IgD-negative memory B cell (primary cell): Measurements from ENCODE around the gene FBXW11. TPM values are rescaled to one million over a fixed set of nuclear protein-coding genes. Genes with fewer than 3 reads are reported as not detected.
A peak's percentile ranks its signal among the peaks of the same experiment; 100 is the strongest.

Experiments
- H3K27ac Mint-ChIP-seq, 3 donors: one replicate each; pipeline ENCODE4 v1.8.0; 2020 to 2022; ENCODE audit warnings: mild to moderate bottlenecking in 3 of 3, mixed read lengths in 3 of 3, moderate library complexity in 1 of 3
- H3K27me3 Mint-ChIP-seq: one replicate; pipeline ENCODE4 v1.8.0; 2021; ENCODE audit warnings: mixed read lengths
- H3K36me3 Mint-ChIP-seq: one replicate; pipeline ENCODE4 v1.8.0; 2020; ENCODE audit warnings: mild to moderate bottlenecking, mixed read lengths
- H3K4me1 Mint-ChIP-seq, 3 donors: one replicate each; pipeline ENCODE4 v1.8.0; 2020 to 2022; ENCODE audit warnings: mixed read lengths in 3 of 3, mild to moderate bottlenecking in 1 of 3
- H3K4me3 Mint-ChIP-seq, 4 donors: one replicate each; pipeline ENCODE4 v1.8.0; 2020 to 2022; ENCODE audit warnings: mild to moderate bottlenecking in 4 of 4, mixed read lengths in 4 of 4, moderate library complexity in 3 of 4
- H3K9me3 Mint-ChIP-seq, 3 donors: one replicate each; pipeline ENCODE4 v1.8.0; 2020 to 2021; ENCODE audit warnings: mixed read lengths in 3 of 3, mild to moderate bottlenecking in 1 of 3
- polyA plus RNA-seq: library from polyadenylated mRNA; unstranded; fragments of 300-500 nt; fragmentation: Illumina TruSeq; gene quantifications from one replicate; pipeline ENCODE4 v1.2.3, GENCODE V29; 2021

FBXW11 gene
- polyA plus RNA-seq, 1 donor from 2014 or later, result 31.0 TPM

DNA sequence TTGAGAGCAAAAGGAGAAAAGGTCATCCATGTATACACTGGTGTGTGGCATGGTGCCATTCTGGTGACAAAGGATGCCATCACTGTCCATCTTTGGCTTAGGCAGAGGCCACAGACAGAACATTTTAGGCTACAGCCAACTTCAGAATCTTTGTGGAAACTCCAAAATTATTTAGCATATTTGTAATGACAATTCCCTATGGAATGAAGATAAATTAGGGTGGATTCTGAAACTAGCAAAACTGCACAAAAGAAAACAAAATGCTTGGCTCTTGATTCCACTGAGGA is 92.5 kb downstream of the FBXW11 start:
- no peaks in the 10 kb centered on the region for H3K9me3 Mint-ChIP-seq
- peaks cover 38 to 58% (median 47%) of the 10 kb centered on the region in 3 donors for H3K4me1 Mint-ChIP-seq
- H3K36me3 Mint-ChIP-seq, result peaks cover 3% of the 10 kb centered on the region
- H3K4me3 Mint-ChIP-seq, result peak overlapping the region in 2 of 4 donors; percentile 72 to 79
- peak overlapping the region; percentile 37 to 90 (median 87) for H3K27ac Mint-ChIP-seq
- no peaks in the 10 kb centered on the region for H3K27me3 Mint-ChIP-seq

GRCh38 chr5:171911152-171911551 is 95.3 kb downstream of the FBXW11 start:
- H3K27ac Mint-ChIP-seq, result no peak overlapping the region
- peaks cover 42 to 59% (median 44%) of the 10 kb centered on the region in 3 donors for H3K4me1 Mint-ChIP-seq
- no peaks in the 10 kb centered on the region for H3K27me3 Mint-ChIP-seq
- no peak overlapping the region for H3K4me3 Mint-ChIP-seq
- H3K9me3 Mint-ChIP-seq, result no peaks in the 10 kb centered on the region
- H3K36me3 Mint-ChIP-seq, result peaks cover 5% of the 10 kb centered on the region

DNA sequence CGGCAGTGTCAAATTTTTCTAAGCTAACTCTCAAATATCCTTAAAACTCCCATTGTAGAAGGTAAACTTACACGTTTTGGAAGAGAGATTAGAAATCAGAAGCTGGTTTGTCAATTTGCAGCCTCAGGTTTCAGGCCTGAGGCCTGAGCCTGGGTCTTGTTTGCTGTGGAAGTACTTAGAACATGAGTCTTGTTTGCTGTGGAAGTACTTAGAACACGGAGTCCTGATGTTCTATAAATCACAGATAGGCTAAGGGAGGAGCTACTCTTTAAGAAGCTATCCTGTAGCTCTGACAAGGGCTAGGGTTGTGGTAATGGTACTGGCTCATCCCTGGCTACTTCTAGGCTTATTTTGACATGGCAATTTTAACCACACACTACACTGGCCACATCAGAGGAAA is 97.8 kb downstream of the FBXW11 start:
- no peak overlapping the region for H3K4me3 Mint-ChIP-seq
- H3K4me1 Mint-ChIP-seq, result peaks cover 37 to 49% (median 45%) of the 10 kb centered on the region in 3 donors
- H3K27ac Mint-ChIP-seq, result peak overlapping the region in 1 of 3 donors; percentile 59
- H3K27me3 Mint-ChIP-seq, result no peaks in the 10 kb centered on the region
- H3K36me3 Mint-ChIP-seq, result peaks cover 5% of the 10 kb centered on the region
- H3K9me3 Mint-ChIP-seq, result no peaks in the 10 kb centered on the region

GRCh38 chr5:171907725-171908343 is 98.6 kb downstream of the FBXW11 start:
- Mint-ChIP-seq H3K9me3 (no peaks in the 10 kb centered on the region), H3K36me3 (peaks cover 5% of the 10 kb centered on the region), H3K27ac (peak overlapping the region in 1 of 3 donors; percentile 47), H3K27me3 (no peaks in the 10 kb centered on the region), H3K4me3 (no peak overlapping the region), H3K4me1 (peaks cover 30 to 42% (median 41%) of the 10 kb centered on the region in 3 donors)

DNA sequence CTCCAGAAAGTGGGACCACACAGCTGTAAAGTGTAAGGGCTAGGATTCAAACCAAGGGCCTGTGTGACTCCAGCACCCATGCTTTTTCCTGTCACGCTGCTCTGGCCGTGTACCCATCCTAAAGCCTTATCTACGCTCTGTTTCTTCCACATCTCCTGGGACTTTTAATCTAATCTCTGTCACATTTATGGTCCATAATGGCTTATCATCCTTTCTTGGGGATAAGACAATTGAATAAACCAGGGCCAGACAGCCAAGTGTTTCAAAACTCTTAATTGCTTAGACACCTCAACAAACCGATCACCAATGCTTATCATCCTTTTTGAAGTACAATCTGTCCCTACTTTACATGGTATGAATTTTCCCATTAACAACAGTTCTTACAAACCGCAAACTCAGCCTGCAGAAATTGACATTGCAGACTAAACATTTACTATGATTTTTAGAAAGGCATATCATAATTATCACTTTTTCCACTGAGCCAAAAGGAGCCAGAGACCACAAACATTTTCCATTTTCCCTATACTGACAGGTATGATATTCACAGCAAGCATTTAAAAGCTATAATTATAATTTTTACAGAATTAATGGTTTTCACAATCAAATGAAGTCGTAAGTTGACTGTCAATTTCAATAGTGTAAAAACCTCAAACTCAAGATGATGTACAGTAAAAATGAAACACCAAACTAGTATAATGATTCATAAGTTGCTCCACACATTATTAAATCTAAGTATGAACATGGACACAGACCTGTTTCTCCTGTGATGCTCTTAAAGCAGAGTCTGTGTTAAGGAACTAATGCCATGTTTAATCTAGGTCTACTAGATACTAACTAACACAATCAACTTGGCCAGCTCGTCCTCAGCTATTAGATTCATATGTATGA is 99.5 kb downstream of the FBXW11 start:
- H3K27ac Mint-ChIP-seq, result peak overlapping the region in 1 of 3 donors; percentile 78
- H3K27me3 Mint-ChIP-seq, result no peaks in the 10 kb centered on the region
- H3K36me3 Mint-ChIP-seq, result peaks cover 2% of the 10 kb centered on the region
- peaks cover 25 to 39% (median 36%) of the 10 kb centered on the region in 3 donors for H3K4me1 Mint-ChIP-seq
- no peaks in the 10 kb centered on the region for H3K9me3 Mint-ChIP-seq
- no peak overlapping the region for H3K4me3 Mint-ChIP-seq

DNA sequence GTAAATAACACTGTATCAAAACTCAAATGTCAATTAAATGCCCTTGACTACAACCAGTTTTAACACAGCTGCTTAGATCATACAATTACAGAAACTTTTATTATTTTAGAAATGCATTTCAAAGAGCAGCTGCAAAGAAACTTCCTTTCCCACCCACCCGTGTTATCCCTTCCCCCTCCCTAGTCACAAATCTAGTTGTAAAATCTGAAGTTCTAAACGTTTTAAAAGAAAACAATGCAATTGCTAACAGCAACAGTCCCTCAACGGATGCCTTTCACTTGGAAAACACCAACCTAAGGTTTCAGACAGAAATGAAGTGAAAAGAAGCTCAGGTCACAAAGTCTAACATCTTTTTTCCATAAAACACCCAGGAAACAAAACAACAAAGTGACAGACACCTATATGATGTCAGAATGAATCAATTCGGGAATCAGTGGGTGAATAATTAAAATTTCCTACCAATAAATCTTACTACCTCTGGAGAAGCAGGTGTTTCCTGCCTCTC is 100.3 kb downstream of the FBXW11 start:
- peaks cover 2% of the 10 kb centered on the region for H3K36me3 Mint-ChIP-seq
- no peak overlapping the region for H3K4me3 Mint-ChIP-seq
- H3K27ac Mint-ChIP-seq, result peak overlapping the region in 1 of 3 donors; percentile 62
- H3K27me3 Mint-ChIP-seq, result no peaks in the 10 kb centered on the region
- H3K9me3 Mint-ChIP-seq, result no peaks in the 10 kb centered on the region
- peaks cover 21 to 31% (median 27%) of the 10 kb centered on the region in 3 donors for H3K4me1 Mint-ChIP-seq

GRCh38 chr5:171904886-171905285 is 101.6 kb downstream of the FBXW11 start:
- no peak overlapping the region for H3K4me3 Mint-ChIP-seq

DNA sequence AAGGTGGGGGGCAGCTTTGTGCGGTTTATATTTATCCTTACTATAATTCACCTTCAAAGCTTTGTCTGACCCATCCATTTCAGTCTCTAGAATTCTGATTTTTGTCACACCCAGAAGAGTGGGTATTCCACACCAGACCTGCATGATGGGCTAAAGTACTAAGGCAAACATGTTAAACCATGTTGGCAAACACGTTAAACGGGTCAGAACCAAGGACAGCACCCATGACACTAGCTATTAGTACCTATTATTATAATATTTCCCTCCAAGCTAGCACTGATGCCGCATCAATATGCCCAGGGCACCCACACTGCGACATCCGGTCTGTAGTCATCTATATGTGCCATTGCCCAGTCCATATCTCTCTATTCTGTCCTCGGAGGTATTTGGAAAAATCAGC is 104.7 kb downstream of the FBXW11 start:
- Mint-ChIP-seq H3K4me3 (no peak overlapping the region), H3K27ac (no peak overlapping the region), H3K36me3 (peaks cover 2% of the 10 kb centered on the region), H3K9me3 (no peaks in the 10 kb centered on the region), H3K4me1 (peaks cover 12 to 19% (median 17%) of the 10 kb centered on the region in 3 donors), H3K27me3 (no peaks in the 10 kb centered on the region)

More at GRCh38 chr5:171904886-171905285, 101.6 kb downstream of the FBXW11 start:
- Mint-ChIP-seq H3K9me3 (no peaks in the 10 kb centered on the region), H3K27ac (peak overlapping the region in 1 of 3 donors; percentile 62), H3K4me1 (peaks cover 21 to 29% (median 25%) of the 10 kb centered on the region in 3 donors), H3K27me3 (no peaks in the 10 kb centered on the region), H3K36me3 (peaks cover 2% of the 10 kb centered on the region)

DNA sequence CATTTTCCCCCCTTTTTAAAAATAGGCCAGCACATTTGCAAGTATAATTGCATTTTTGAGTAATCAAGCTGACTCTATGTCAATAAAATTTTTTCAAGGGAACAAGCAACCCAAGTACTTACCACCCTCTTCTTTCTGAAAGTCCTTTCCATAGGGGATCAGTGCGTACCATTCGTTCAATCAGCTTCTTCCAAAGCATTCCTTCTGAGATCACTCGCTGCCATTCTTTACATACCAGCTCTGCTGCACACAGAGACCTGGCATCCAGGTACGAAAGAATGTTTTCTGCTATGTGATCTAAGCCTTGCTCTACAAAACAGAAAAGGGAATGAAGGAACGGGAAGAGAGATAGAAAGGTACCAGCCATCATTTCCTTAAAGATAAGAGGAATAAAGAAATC is 106.6 kb downstream of the FBXW11 start:
- Mint-ChIP-seq H3K27me3 (no peaks in the 10 kb centered on the region), H3K36me3 (peaks cover 2% of the 10 kb centered on the region), H3K9me3 (no peaks in the 10 kb centered on the region), H3K4me1 (peaks cover 4 to 7% (median 6%) of the 10 kb centered on the region in 3 donors), H3K4me3 (no peak overlapping the region), H3K27ac (no peak overlapping the region)

- H3K36me3 Mint-ChIP-seq, result peaks cover 2% of the 10 kb centered on the region
- no peak overlapping the region for H3K4me3 Mint-ChIP-seq
- no peak overlapping the region for H3K27ac Mint-ChIP-seq
- no peaks in the 10 kb centered on the region for H3K27me3 Mint-ChIP-seq
- H3K9me3 Mint-ChIP-seq, result no peaks in the 10 kb centered on the region
- H3K4me1 Mint-ChIP-seq, result peaks cover 3 to 6% (median 5%) of the 10 kb centered on the region in 3 donors
Measured at GRCh38 chr5:171898879-171899278, 107.6 kb downstream of the FBXW11 start.

- Mint-ChIP-seq H3K9me3 (no peaks in the 10 kb centered on the region), H3K36me3 (peaks cover 2% of the 10 kb centered on the region), H3K4me3 (no peak overlapping the region), H3K27me3 (no peaks in the 10 kb centered on the region), H3K4me1 (peaks cover 3 to 5% (median 4%) of the 10 kb centered on the region in 3 donors), H3K27ac (no peak overlapping the region)
Measured at GRCh38 chr5:171898386-171898785, 108.1 kb downstream of the FBXW11 start.

- H3K9me3 Mint-ChIP-seq, result no peaks in the 10 kb centered on the region
- no peaks in the 10 kb centered on the region for H3K27me3 Mint-ChIP-seq
- peaks cover 2% of the 10 kb centered on the region for H3K36me3 Mint-ChIP-seq
- peaks cover 0 to 7% (median 3%) of the 10 kb centered on the region in 3 donors for H3K4me1 Mint-ChIP-seq
- no peak overlapping the region for H3K4me3 Mint-ChIP-seq
- H3K27ac Mint-ChIP-seq, result no peak overlapping the region
Measured at GRCh38 chr5:171897231-171897630, 109.2 kb downstream of the FBXW11 start.

- H3K27ac Mint-ChIP-seq, result no peak overlapping the region
Measured at GRCh38 chr5:171895081-171895480, 111.4 kb downstream of the FBXW11 start.

GRCh38 chr5:171893290-171893886 is 113.0 kb downstream of the FBXW11 start:
- peaks cover 5% of the 10 kb centered on the region for H3K36me3 Mint-ChIP-seq
- H3K27me3 Mint-ChIP-seq, result no peaks in the 10 kb centered on the region

More at GRCh38 chr5:171895081-171895480, 111.4 kb downstream of the FBXW11 start:
- H3K4me1 Mint-ChIP-seq, result peaks cover 0 to 7% (median 3%) of the 10 kb centered on the region in 3 donors
- peaks cover 2% of the 10 kb centered on the region for H3K36me3 Mint-ChIP-seq
- H3K9me3 Mint-ChIP-seq, result no peaks in the 10 kb centered on the region
- no peaks in the 10 kb centered on the region for H3K27me3 Mint-ChIP-seq
- H3K4me3 Mint-ChIP-seq, result no peak overlapping the region

DNA sequence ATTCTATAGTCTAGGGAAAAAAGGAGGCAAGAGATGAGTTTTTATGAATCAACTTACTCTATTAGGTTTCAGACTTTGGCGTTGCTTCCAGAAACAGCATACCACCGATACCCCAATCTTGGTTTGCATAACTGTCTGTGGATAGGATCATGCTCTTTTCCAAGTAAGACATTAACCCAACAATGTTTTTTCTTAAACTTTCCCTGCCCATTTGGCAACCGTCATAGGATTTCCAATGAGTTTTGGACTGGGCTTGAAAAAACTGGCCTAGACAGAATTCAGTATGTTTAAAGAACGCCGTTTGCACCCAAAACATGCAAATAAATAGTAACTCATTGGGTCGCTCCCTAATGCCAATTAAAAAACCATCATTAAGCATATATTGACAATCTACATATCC is 114.8 kb downstream of the FBXW11 start:
- Mint-ChIP-seq H3K4me1 (peaks cover 0 to 7% (median 0%) of the 10 kb centered on the region in 3 donors), H3K9me3 (no peaks in the 10 kb centered on the region), H3K36me3 (peaks cover 4% of the 10 kb centered on the region), H3K27ac (no peak overlapping the region), H3K4me3 (no peak overlapping the region), H3K27me3 (no peaks in the 10 kb centered on the region)

More at GRCh38 chr5:171893290-171893886, 113.0 kb downstream of the FBXW11 start:
- H3K4me3 Mint-ChIP-seq, result no peak overlapping the region
- no peaks in the 10 kb centered on the region for H3K9me3 Mint-ChIP-seq
- H3K27ac Mint-ChIP-seq, result no peak overlapping the region
- H3K4me1 Mint-ChIP-seq, result peaks cover 0 to 7% (median 0%) of the 10 kb centered on the region in 3 donors
